ENCODE results near the gene ENAH. TPM values are rescaled to one million over a fixed set of nuclear protein-coding genes. Genes with fewer than 3 reads are reported as not detected.

The ENAH gene
- total and polyA plus RNA-seq, 9 of the 15 experiments (the other 6 are each of a cell fraction or from before 2014, with no cell fraction given) = 0.03 to 1.2 (median 0.15) TPM

DNA sequence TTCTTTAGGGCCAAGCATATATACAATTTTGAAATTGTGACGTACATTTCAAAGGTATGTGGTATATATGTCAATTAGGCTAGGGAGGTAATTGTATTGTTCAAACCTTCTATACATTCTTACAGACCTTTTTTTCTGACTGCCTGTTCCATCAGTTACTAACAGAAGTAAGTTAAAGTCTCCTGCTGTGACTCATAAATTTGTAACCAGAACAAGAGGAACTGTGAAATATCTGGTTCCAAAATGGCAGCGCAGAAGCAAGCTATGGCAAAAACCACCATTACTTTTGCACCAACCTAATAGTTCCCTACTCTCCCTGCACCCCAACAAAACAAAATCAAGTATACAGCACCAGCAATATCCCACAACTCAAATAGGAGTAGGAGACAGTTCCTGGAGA is 93.6 kb downstream of the ENAH start:
- Histone ChIP-seq H3K36me3 (ENCODE audit: control insufficient read depth, insufficient read depth, low read length) (no peaks in the 10 kb centered on the region), H3K27ac (ENCODE audit: extremely low read depth, low read depth, low read length) (no peak overlapping the region), H4K20me1 (replicated peaks; ENCODE audit: control insufficient read depth, insufficient read depth, low read length) (no peaks in the 10 kb centered on the region), H3K4me1 (replicated peaks in 1 of 2; ENCODE audit: control insufficient read depth in 2 of 2, insufficient read depth in 2 of 2, low read length in 2 of 2) (no peaks in the 10 kb centered on the region; a peak in 1 of 5 replicates), H3K9ac (ENCODE audit: insufficient read depth in 1 of 2, low read depth in 2 of 2, low read length in 2 of 2) (no peak overlapping the region), H3K4me2 (ENCODE audit: insufficient read depth, low read length) (no peak overlapping the region), H3K9me1 (ENCODE audit: control insufficient read depth, insufficient read depth, low read length) (no peaks in the 10 kb centered on the region), H3K79me2 (ENCODE audit: control insufficient read depth, insufficient read depth, low read length) (no peaks in the 10 kb centered on the region), H3K9me3 (replicated peaks; ENCODE audit: control insufficient read depth, insufficient read depth, low read depth, low read length) (no peaks in the 10 kb centered on the region), H2AFZ (ENCODE audit: low read depth, low read length) (no peak overlapping the region; the same call in 1 of the 2 replicates), H3K27me3 (ENCODE audit: control insufficient read depth in 2 of 2, insufficient read depth in 2 of 2, low read length in 2 of 2) (peaks cover 4 to 15% of the 10 kb centered on the region in 2 experiments; a peak in 3 of 5 replicates), H3K4me3 (no peak overlapping the region)
- in situ Hi-C loops (cut with MboI) = no loop called here
- WGBS (ENCODE audit: insufficient coverage, low coverage, missing lambda C conversion rate) = 6% methylated on average over 2 of the region's 2 CpGs
- FAIRE-seq (no peak), ATAC-seq (no peak), DNase-seq (ENCODE audit: extremely low read depth in 1 of 4, low spot score in 3 of 4) (no peak)
- ChIA-PET CTCF (ENCODE audit: low intra/inter-chr PET ratio) (interaction anchor here (0.7 to 1.6 kb wide), 2 partner anchors 19 to 84 kb away, joined by 3 to 8 read pairs; no protein-coding TSS in a partner anchor), POLR2A (no interaction called here)
- intact Hi-C loops (cut with micrococcal nuclease) = no loop called here
- no TSS peak for BruUV-seq (replicated peaks)
- TF ChIP-seq E4F1 (CRISPR knock-in tag; IDR thresholded peaks at IDR 0.05; ENCODE audit: borderline replicate concordance) = no peak
- TF ChIP-seq PHB2 (IDR thresholded peaks at IDR 0.05; ENCODE audit: low read depth) = no peak
- TF ChIP-seq THAP7 (CRISPR knock-in tag; IDR thresholded peaks at IDR 0.05) = no peak
- no peak for TF ChIP-seq CBX3 (IDR thresholded peaks at IDR 0.05; ENCODE audit: borderline replicate concordance in 1 of 2, low read length in 2 of 2)
- no peak for TF ChIP-seq U2AF1 (optimal IDR thresholded peaks at IDR 0.05; ENCODE audit: low read depth, low read length)
- TF ChIP-seq PCBP1 (IDR thresholded peaks at IDR 0.05; ENCODE audit: low read depth, low read length, poor library complexity, severe bottlenecking) = no peak
- TF ChIP-seq, protein P1, sequence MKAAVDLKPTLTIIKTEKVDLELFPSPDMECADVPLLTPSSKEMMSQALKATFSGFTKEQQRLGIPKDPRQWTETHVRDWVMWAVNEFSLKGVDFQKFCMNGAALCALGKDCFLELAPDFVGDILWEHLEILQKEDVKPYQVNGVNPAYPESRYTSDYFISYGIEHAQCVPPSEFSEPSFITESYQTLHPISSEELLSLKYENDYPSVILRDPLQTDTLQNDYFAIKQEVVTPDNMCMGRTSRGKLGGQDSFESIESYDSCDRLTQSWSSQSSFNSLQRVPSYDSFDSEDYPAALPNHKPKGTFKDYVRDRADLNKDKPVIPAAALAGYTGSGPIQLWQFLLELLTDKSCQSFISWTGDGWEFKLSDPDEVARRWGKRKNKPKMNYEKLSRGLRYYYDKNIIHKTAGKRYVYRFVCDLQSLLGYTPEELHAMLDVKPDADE (conservative IDR thresholded peaks at IDR 0.05; ENCODE audit: control insufficient read depth, low read depth, low read length) = no peak
- no peak for TF ChIP-seq KLF13 (tag; IDR thresholded peaks at IDR 0.05; ENCODE audit: borderline replicate concordance, low read depth)
